Upper lobe of left lung (tissue), 4 donors: Measurements from ENCODE around the gene MRPL4.

ENCODE experiments used
- POLR2AphosphoS5 ChIP-seq, 2 donors: sonication (generic); formaldehyde crosslinking; IDR thresholded peaks; one replicate each; pipeline ENCODE4 v1.5.1; 2017; ENCODE audit warnings: antibody characterized with exemption in 2 of 2
- TF ChIP-seq, protein P1 (sequence below), 6 experiments: fragments of 450-650 bp in 4 of 6; fragments of 200-600 bp in 2 of 6; sonication (generic) in 2 of 6; IDR thresholded peaks; one replicate each; pipeline ENCODE4 v1.5.1; 2016 to 2019; ENCODE audit warnings: antibody characterized with exemption in 6 of 6

DNA sequence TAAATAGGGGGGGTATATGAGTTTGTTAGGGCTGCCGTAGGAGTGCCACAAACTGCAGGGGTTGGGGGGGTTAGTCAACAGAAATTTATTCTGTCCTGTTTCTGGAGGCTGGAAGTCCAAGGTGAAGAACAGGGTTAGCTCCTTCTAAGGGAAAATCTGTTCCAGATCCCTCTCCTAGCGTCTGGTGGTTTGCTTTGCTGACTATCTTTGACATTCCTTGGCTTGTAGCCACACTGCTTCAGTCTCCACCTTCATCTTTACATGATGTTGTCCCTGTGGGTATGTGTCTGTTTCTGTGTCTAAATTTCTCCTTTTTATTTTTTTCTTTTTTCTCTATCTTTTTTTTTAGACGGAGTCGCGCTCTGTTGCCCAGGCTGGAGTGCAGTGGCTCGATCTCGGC is 10.8 kb downstream of the MRPL4 start:
- TF ChIP-seq, protein P1, sequence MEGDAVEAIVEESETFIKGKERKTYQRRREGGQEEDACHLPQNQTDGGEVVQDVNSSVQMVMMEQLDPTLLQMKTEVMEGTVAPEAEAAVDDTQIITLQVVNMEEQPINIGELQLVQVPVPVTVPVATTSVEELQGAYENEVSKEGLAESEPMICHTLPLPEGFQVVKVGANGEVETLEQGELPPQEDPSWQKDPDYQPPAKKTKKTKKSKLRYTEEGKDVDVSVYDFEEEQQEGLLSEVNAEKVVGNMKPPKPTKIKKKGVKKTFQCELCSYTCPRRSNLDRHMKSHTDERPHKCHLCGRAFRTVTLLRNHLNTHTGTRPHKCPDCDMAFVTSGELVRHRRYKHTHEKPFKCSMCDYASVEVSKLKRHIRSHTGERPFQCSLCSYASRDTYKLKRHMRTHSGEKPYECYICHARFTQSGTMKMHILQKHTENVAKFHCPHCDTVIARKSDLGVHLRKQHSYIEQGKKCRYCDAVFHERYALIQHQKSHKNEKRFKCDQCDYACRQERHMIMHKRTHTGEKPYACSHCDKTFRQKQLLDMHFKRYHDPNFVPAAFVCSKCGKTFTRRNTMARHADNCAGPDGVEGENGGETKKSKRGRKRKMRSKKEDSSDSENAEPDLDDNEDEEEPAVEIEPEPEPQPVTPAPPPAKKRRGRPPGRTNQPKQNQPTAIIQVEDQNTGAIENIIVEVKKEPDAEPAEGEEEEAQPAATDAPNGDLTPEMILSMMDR (IDR thresholded peaks at IDR 0.05): no peak
- TF ChIP-seq POLR2AphosphoS5 (IDR thresholded peaks at IDR 0.05): no peak
